ENCODE results near the gene MXRA7. TPM values are rescaled to one million over a fixed set of nuclear protein-coding genes. Genes with fewer than 3 reads are reported as not detected.
"Not testable (repeated sequence)": the region's sequence is repeated elsewhere in the genome, so short reads cannot be mapped to it uniquely, and the experiment has no call there.

Gene MXRA7
- total RNA-seq, 4 donors from 2014 or later, result 11.0 to 116 (median 39.2) TPM

GRCh38 chr17:76700270-76700616 is 10.5 kb downstream of the MXRA7 start:
- H3K27me3 ChIP-seq, result no peaks in the 10 kb centered on the region
- intact Hi-C loops (cut with DNase I), result no loop called here
- TF ChIP-seq POLR2A (IDR thresholded peaks at IDR 0.05) (no peak), CTCF (IDR thresholded peaks at IDR 0.05) (no peak)
- H3K4me1 ChIP-seq, result peaks cover 35 to 87% (median 72%) of the 10 kb centered on the region in 3 donors
- 20 to 32% methylated on average over 6 to 8 of the region's 8 CpGs for WGBS, 2 donors
- H3K27ac ChIP-seq, result peak overlapping the region; percentile 67 to 93 (median 87)
- H3K9me3 ChIP-seq, result no peaks in the 10 kb centered on the region
- peak overlapping the region in 3 of 4 donors; percentile 19 to 55 (median 26) for H3K4me3 ChIP-seq
- H3K36me3 ChIP-seq, result no peaks in the 10 kb centered on the region
- DNase-seq, result no peak

- intact Hi-C loops (cut with DNase I); DNase-seq; H3K27me3 ChIP-seq; H3K9me3 ChIP-seq; H3K4me3 ChIP-seq; H3K36me3 ChIP-seq: not testable (repeated sequence)
- H3K27ac ChIP-seq, result peak overlapping the region; percentile 16 to 88 (median 82)
- H3K4me1 ChIP-seq, result peaks cover 35 to 88% (median 72%) of the 10 kb centered on the region in 3 donors
- whole genome bisulfite sequencing, 2 donors, result 87 to 95% methylated on average over 6 to 7 of the region's 7 CpGs
Observed at GRCh38 chr17:76698466-76698977, 12.2 kb downstream of the MXRA7 start.

GRCh38 chr17:76697702-76698465 is 12.9 kb downstream of the MXRA7 start:
- intact Hi-C loops (cut with DNase I), result no loop called here
- no peaks in the 10 kb centered on the region for H3K36me3 ChIP-seq
- no peak overlapping the region for H3K4me3 ChIP-seq
- WGBS, 2 donors, result 46 to 54% methylated on average over 13 of the region's 17 CpGs
- peak overlapping the region; percentile 16 to 86 (median 77) for H3K27ac ChIP-seq
- no peak for TF ChIP-seq POLR2A (IDR thresholded peaks at IDR 0.05)
- no peak for TF ChIP-seq CTCF (IDR thresholded peaks at IDR 0.05)
- no peak for DNase-seq
- peaks cover 35 to 82% (median 71%) of the 10 kb centered on the region in 3 donors for H3K4me1 ChIP-seq
- no peaks in the 10 kb centered on the region for H3K27me3 ChIP-seq
- H3K9me3 ChIP-seq, result no peaks in the 10 kb centered on the region

GRCh38 chr17:76696763-76697701 is 13.7 kb downstream of the MXRA7 start:
- intact Hi-C loops (cut with DNase I), result no loop called here
- Histone ChIP-seq H3K4me1 (peaks cover 35 to 75% (median 65%) of the 10 kb centered on the region in 3 donors), H3K36me3 (no peaks in the 10 kb centered on the region), H3K9me3 (no peaks in the 10 kb centered on the region), H3K4me3 (no peak overlapping the region), H3K27me3 (no peaks in the 10 kb centered on the region), H3K27ac (peak overlapping the region; percentile 16 to 86 (median 77))
- DNase-seq, result no peak
- no peak for TF ChIP-seq CTCF (IDR thresholded peaks at IDR 0.05)
- no peak for TF ChIP-seq POLR2A (IDR thresholded peaks at IDR 0.05)
- WGBS, 2 donors, result 74% methylated on average over 17 to 19 of the region's 25 CpGs

GRCh38 chr17:76695059-76695831 is 15.5 kb downstream of the MXRA7 start:
- Histone ChIP-seq H3K4me3 (peak overlapping the region in 2 of 4 donors; percentile 2 to 37), H3K36me3 (no peaks in the 10 kb centered on the region), H3K4me1 (peaks cover 24 to 68% (median 47%) of the 10 kb centered on the region in 3 donors), H3K27ac (peak overlapping the region in 3 of 4 donors; percentile 45 to 86 (median 52)), H3K9me3 (no peaks in the 10 kb centered on the region), H3K27me3 (no peaks in the 10 kb centered on the region)
- WGBS, 2 donors, result 46 to 69% methylated on average over 14 to 16 of the region's 16 CpGs
- DNase-seq, result no peak
- intact Hi-C loops (cut with DNase I), result no loop called here
- TF ChIP-seq POLR2A (IDR thresholded peaks at IDR 0.05) (no peak), CTCF (IDR thresholded peaks at IDR 0.05) (no peak)
